ENCODE measurements around the gene PRKAG1.

GRCh38 chr12:49030714-49031572 is 12.4 kb upstream of the PRKAG1 start:
- TF ChIP-seq YY1 (IDR thresholded peaks at IDR 0.05; ENCODE audit: insufficient read depth, insufficient read length), result no peak
- no peak for TF ChIP-seq ZNF274 (IDR thresholded peaks at IDR 0.05; ENCODE audit: low read depth, low read length)
- TF ChIP-seq SUZ12 (IDR thresholded peaks at IDR 0.05; ENCODE audit: extremely low read depth, insufficient read depth, insufficient read length), result no peak
